Testis (tissue), 2 donors: Measurements from ENCODE around the gene ADCY2.

ENCODE experiments used
- POLR2A ChIP-seq: fragments of 450-650 bp; IDR thresholded peaks from one replicate; pipeline ENCODE4 v1.6.1; 2017; ENCODE audit warnings: antibody characterized with exemption, mild to moderate bottlenecking, moderate library complexity
- TF ChIP-seq, protein P1 (sequence below), 3 experiments: fragments of 450-650 bp in 2 of 3; fragments of 200-600 bp in 1 of 3; sonication (generic) in 1 of 3; IDR thresholded peaks; one replicate each; pipeline ENCODE4 v1.5.1; 2016 to 2019; ENCODE audit warnings: antibody characterized with exemption in 3 of 3, mild to moderate bottlenecking in 2 of 3, moderate library complexity in 1 of 3

DNA sequence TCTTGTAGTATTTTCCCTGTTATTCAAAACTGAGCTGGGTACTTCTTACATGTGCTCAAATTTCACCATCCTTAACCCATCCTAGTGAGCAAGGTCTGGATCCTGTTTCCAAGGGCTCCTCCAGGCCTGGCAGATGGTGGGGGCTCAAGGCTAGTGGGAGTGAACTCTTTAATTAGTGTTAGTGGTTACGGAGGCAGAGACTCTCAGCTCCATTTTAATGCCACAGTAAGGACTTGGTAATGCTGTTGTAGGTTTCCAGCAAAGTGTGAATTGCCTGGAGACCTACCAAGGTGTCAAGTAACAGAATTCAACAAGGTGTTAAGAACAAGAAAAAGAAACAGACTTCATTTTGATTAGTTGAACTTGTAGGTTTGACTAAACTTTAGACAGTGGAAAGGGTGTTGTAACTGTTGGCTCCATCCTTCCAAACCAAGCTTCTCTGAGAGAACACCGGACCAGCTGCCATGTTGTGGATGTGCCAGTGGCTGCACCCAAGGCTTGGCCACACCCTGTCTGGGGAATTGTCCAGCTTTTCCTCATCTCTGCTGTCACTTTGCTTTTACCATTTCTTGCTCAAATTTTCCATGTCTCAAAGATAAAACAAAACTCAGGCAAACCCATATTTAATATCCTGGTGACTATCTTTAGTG is 98.7 kb downstream of the ADCY2 start:
- TF ChIP-seq, protein P1, sequence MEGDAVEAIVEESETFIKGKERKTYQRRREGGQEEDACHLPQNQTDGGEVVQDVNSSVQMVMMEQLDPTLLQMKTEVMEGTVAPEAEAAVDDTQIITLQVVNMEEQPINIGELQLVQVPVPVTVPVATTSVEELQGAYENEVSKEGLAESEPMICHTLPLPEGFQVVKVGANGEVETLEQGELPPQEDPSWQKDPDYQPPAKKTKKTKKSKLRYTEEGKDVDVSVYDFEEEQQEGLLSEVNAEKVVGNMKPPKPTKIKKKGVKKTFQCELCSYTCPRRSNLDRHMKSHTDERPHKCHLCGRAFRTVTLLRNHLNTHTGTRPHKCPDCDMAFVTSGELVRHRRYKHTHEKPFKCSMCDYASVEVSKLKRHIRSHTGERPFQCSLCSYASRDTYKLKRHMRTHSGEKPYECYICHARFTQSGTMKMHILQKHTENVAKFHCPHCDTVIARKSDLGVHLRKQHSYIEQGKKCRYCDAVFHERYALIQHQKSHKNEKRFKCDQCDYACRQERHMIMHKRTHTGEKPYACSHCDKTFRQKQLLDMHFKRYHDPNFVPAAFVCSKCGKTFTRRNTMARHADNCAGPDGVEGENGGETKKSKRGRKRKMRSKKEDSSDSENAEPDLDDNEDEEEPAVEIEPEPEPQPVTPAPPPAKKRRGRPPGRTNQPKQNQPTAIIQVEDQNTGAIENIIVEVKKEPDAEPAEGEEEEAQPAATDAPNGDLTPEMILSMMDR (IDR thresholded peaks at IDR 0.05) = no peak
- TF ChIP-seq POLR2A = no peak
